ENCODE data around the gene C1QTNF4. TPM values are rescaled to one million over a fixed set of nuclear protein-coding genes. Genes with fewer than 3 reads are reported as not detected.

The C1QTNF4 gene
- total and polyA plus RNA-seq, 9 of the 15 experiments (the other 6 are each of a cell fraction or from before 2014, with no cell fraction given) = not detected

- TF ChIP-seq, protein P1, sequence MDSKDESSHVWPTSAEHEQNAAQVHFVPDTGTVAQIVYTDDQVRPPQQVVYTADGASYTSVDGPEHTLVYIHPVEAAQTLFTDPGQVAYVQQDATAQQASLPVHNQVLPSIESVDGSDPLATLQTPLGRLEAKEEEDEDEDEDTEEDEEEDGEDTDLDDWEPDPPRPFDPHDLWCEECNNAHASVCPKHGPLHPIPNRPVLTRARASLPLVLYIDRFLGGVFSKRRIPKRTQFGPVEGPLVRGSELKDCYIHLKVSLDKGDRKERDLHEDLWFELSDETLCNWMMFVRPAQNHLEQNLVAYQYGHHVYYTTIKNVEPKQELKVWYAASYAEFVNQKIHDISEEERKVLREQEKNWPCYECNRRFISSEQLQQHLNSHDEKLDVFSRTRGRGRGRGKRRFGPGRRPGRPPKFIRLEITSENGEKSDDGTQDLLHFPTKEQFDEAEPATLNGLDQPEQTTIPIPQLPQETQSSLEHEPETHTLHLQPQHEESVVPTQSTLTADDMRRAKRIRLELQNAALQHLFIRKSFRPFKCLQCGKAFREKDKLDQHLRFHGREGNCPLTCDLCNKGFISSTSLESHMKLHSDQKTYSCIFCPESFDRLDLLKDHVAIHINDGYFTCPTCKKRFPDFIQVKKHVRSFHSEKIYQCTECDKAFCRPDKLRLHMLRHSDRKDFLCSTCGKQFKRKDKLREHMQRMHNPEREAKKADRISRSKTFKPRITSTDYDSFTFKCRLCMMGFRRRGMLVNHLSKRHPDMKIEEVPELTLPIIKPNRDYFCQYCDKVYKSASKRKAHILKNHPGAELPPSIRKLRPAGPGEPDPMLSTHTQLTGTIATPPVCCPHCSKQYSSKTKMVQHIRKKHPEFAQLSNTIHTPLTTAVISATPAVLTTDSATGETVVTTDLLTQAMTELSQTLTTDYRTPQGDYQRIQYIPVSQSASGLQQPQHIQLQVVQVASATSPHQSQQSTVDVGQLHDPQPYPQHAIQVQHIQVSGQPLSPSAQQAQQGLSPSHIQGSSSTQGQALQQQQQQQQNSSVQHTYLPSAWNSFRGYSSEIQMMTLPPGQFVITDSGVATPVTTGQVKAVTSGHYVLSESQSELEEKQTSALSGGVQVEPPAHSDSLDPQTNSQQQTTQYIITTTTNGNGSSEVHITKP (IDR thresholded peaks at IDR 0.05; ENCODE audit: partially characterized antibody) = peak; percentile 94
- TF ChIP-seq RHOXF2B (CRISPR knock-in tag; conservative IDR thresholded peaks at IDR 0.05) (peak; percentile 56; the same call in 1 of the 2 replicates), ZNF282 (CRISPR knock-in tag; IDR thresholded peaks at IDR 0.05) (no peak), EGR1 (conservative IDR thresholded peaks at IDR 0.05) (peak; percentile 90), ZNF165 (CRISPR knock-in tag; IDR thresholded peaks at IDR 0.05; ENCODE audit: borderline replicate concordance) (no peak), BRCA1 (IDR thresholded peaks at IDR 0.05) (no peak), BRCA1 (CRISPR knock-in tag; IDR thresholded peaks at IDR 0.05) (no peak), ZNF830 (CRISPR knock-in tag; IDR thresholded peaks at IDR 0.05) (no peak), FOXK2 (conservative IDR thresholded peaks at IDR 0.05 in 1 of 2, IDR thresholded peaks at IDR 0.05 in 1 of 2; ENCODE audit: low read depth in 2 of 2) (peak; percentile 93 to 95), KDM5B (IDR thresholded peaks at IDR 0.05; ENCODE audit: insufficient replicate concordance, low read depth, low read length) (peak; percentile 93), CBX5 (IDR thresholded peaks at IDR 0.05; ENCODE audit: borderline replicate concordance, low read depth) (no peak), RBM15 (IDR thresholded peaks at IDR 0.05; ENCODE audit: insufficient read depth, low read length) (no peak), PRMT5 (CRISPR knock-in tag; IDR thresholded peaks at IDR 0.05) (no peak), REST (IDR thresholded peaks at IDR 0.05; ENCODE audit: borderline replicate concordance) (no peak), REST (CRISPR knock-in tag; IDR thresholded peaks at IDR 0.05; ENCODE audit: low read depth) (no peak), ARNT (IDR thresholded peaks at IDR 0.05) (peak; percentile 96 to 98; a peak in 3 of 4 replicates), FOXJ3 (CRISPR knock-in tag; IDR thresholded peaks at IDR 0.05) (no peak)
These were observed 15.4 kb downstream of the C1QTNF4 start, which contains the start of the genes KBTBD4 and NDUFS3 (continued) for GRCh38 chr11:47578524-47579494.

Measured in K562 (cell line).